ENCODE measurements around the gene GFM1.

DNA sequence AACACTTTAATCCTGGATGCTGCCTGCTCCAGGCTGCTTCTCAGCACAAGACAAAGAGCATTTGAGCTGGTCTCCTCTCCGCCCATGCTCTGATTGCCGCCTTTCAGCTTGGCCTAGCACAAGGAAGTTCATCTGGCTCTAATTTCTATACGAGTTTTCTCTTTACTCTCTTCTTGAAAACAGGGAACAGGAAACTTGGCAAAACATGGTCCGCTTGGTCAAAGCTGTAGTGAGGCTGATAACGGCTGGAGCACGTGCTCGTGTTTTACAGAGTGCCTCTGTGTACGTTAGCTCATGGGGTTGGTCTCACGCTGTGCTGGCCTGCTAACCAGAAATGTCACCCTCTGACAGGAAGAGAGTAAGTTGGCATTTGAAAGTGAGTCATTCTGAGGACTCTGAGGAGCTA, 68.8 kb downstream of the GFM1 start:
- no peak for TF ChIP-seq POLR2A (IDR thresholded peaks at IDR 0.05; ENCODE audit: insufficient read depth in 1 of 2, low read depth in 2 of 2, low read length in 2 of 2)
- no peak for TF ChIP-seq ZNF704 (CRISPR knock-in tag; IDR thresholded peaks at IDR 0.05; ENCODE audit: borderline replicate concordance)
- no peak for TF ChIP-seq PLRG1 (conservative IDR thresholded peaks at IDR 0.05)
- TF ChIP-seq ETV5 (CRISPR knock-in tag; IDR thresholded peaks at IDR 0.05; ENCODE audit: borderline replicate concordance), result no peak
- no peak for TF ChIP-seq HINFP (CRISPR knock-in tag; IDR thresholded peaks at IDR 0.05; ENCODE audit: low read depth)
- TF ChIP-seq ZNF280D (CRISPR knock-in tag; IDR thresholded peaks at IDR 0.05), result no peak
- TF ChIP-seq TCF12 (IDR thresholded peaks at IDR 0.05), result no peak
- TF ChIP-seq TCF12 (CRISPR knock-in tag; IDR thresholded peaks at IDR 0.05), result no peak
- no peak for TF ChIP-seq CTCF (CRISPR knock-in tag; IDR thresholded peaks at IDR 0.05)
- TF ChIP-seq BRCA1 (CRISPR knock-in tag; IDR thresholded peaks at IDR 0.05), result no peak
- no peak for TF ChIP-seq REPIN1 (CRISPR knock-in tag; IDR thresholded peaks at IDR 0.05; ENCODE audit: borderline replicate concordance, low read depth)
- TF ChIP-seq ZSCAN20 (CRISPR knock-in tag; IDR thresholded peaks at IDR 0.05; ENCODE audit: borderline replicate concordance), result no peak
